OCI-LY1 (cell line): Measurements from ENCODE around the gene VGLL4.

Source experiments
- EZH2 ChIP-seq: fragments of 200-600 bp; sonication (generic), shearing (Covaris generic); IDR thresholded peaks from 2 replicates; pipeline ENCODE4 v1.8.0; 2017; ENCODE audit warnings: borderline replicate concordance, mixed run types, mild to moderate bottlenecking, antibody characterized with exemption, low read length, moderate library complexity, mixed read lengths
- TF ChIP-seq, protein P1 (sequence below): fragments of 200-600 bp; sonication (generic), shearing (Covaris generic); IDR thresholded peaks from 2 replicates; pipeline ENCODE4 v1.5.1; 2017; ENCODE audit warnings: mild to moderate bottlenecking, antibody characterized with exemption, low read length, moderate library complexity, mixed read lengths

DNA sequence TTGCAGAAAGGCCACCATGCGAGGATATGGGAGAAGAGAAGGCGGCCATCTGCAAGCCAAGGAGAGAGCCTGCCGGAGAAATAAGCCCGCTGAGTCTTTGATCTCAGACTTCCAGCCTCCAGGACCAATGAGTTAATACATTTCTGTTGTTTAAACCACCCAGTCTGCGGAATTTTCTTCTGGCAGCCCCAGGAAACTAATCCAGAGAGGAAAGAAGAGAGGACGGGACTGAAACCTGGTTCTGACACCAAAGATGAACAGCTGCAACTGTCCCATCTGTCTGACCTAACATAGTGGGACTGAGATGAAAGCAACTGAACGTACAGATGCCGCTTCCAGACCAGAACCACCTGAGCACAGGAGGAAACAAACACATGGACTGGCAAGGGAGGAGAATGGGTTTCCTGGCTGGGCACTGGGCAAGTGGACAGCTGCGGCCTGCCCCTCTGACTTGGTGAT is 32.3 kb downstream of the VGLL4 start:
- TF ChIP-seq, protein P1, sequence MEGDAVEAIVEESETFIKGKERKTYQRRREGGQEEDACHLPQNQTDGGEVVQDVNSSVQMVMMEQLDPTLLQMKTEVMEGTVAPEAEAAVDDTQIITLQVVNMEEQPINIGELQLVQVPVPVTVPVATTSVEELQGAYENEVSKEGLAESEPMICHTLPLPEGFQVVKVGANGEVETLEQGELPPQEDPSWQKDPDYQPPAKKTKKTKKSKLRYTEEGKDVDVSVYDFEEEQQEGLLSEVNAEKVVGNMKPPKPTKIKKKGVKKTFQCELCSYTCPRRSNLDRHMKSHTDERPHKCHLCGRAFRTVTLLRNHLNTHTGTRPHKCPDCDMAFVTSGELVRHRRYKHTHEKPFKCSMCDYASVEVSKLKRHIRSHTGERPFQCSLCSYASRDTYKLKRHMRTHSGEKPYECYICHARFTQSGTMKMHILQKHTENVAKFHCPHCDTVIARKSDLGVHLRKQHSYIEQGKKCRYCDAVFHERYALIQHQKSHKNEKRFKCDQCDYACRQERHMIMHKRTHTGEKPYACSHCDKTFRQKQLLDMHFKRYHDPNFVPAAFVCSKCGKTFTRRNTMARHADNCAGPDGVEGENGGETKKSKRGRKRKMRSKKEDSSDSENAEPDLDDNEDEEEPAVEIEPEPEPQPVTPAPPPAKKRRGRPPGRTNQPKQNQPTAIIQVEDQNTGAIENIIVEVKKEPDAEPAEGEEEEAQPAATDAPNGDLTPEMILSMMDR: no peak
- TF ChIP-seq EZH2: no peak
